SK-N-MC (cell line): ENCODE measurements around the gene KLHL29.

Source experiments
- DNase-seq: peaks from one replicate; pipeline ENCODE4 v3.0.0-alpha.2; 2011; ENCODE audit warnings: low read depth, low spot score
- H3K27ac ChIP-seq: fragments of 200-600 bp; sonication (generic); 2 replicates; pipeline ENCODE4 v1.5.1; 2016; ENCODE audit warnings: mixed run types
- H3K36me3 ChIP-seq: fragments of 200-600 bp; sonication (generic); 2 replicates; pipeline ENCODE4 v1.6.1; 2017; ENCODE audit warnings: antibody characterized with exemption, low read length, mixed read lengths; ENCODE audit not compliant: insufficient read depth
- H3K4me3 ChIP-seq: fragments of 200-600 bp; sonication (generic); 2 replicates; pipeline ENCODE4 v1.5.1; 2016
- H3K9ac ChIP-seq: fragments of 200-600 bp; sonication (generic); 2 replicates; pipeline ENCODE4 v1.8.0; 2017; ENCODE audit warnings: mixed run types, mixed read lengths; ENCODE audit not compliant: insufficient read length
- H3K9me3 ChIP-seq: fragments of 200-600 bp; sonication (generic); 2 replicates; pipeline ENCODE4 v1.6.1; 2017; ENCODE audit warnings: low read depth, mild to moderate bottlenecking, antibody characterized with exemption, low read length, moderate library complexity, mixed read lengths
- EZH2 ChIP-seq: fragments of 200-600 bp; sonication (generic); IDR thresholded peaks from one replicate; pipeline ENCODE4 v1.6.1; 2017; ENCODE audit warnings: antibody characterized with exemption
- FOXP2 ChIP-seq: optimal IDR thresholded peaks from 2 replicates; pipeline ENCODE3; 2011; ENCODE audit warnings: mild to moderate bottlenecking, moderate library complexity; ENCODE audit not compliant: insufficient read depth; ENCODE audit errors: extremely low read length, control extremely low read depth
- POLR2AphosphoS5 ChIP-seq: IDR thresholded peaks from 2 replicates; pipeline ENCODE4 v1.6.1; 2012; ENCODE audit warnings: mild to moderate bottlenecking, low read depth, low read length, borderline replicate concordance

The KLHL29 gene

DNA sequence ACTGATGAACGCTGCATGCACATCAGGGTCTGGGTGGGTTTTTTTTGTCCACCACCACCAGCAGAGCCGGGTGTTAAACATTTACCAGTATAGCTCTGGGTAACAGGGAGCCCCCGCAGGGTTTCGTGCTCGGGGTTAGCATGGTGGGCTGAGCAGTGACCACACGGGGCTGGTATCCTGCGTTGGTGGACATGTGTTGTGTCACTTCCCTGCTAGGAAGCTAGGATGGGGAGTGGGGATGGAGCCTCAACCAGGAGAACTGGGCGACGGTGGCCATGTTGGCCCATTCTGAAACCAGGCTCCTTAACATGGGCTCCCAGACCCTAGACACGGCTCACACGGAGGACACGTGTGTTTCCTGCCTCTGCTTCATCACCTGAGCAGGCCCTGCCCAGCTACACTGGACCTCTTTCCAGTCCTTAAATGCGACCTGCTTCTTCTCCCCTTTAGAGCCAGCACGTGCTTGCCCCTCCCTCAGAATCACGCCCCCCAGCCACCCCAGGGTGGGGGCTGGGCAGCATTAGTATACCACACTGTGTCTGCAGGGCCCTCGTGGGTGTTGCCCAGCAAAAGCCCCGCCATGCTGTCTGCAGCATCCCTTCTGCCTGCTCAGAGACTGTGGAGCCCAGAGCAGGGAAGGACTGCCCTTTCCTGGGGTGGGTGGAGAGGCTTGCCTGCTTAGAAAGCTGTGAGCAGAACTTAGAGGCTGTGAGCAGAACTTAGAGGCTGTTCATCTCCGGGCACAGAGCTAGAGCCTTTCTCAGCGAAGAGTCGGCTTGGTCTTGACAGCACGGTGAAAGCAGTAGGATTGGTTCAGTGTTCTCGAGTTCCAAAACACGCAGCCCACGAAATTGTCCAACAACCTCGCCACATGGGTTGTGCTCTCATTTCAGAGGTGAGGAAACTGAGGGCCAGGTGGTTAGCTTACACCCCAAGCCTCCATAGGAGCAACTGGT lies 142.1 kb downstream of the KLHL29 start:
- Histone ChIP-seq H3K36me3 (no peaks in the 10 kb centered on the region), H3K9ac (no peak overlapping the region), H3K4me3 (no peak overlapping the region), H3K9me3 (no peaks in the 10 kb centered on the region), H3K27ac (no peak overlapping the region)
- TF ChIP-seq EZH2 (no peak), FOXP2 (no peak), POLR2AphosphoS5 (no peak)
- no peak for DNase-seq

- H3K27ac ChIP-seq, result no peak overlapping the region
- no peak for DNase-seq
- H3K9ac ChIP-seq, result no peak overlapping the region
- no peak overlapping the region for H3K4me3 ChIP-seq
- TF ChIP-seq EZH2, result no peak
- no peak for TF ChIP-seq POLR2AphosphoS5
- TF ChIP-seq FOXP2, result no peak
- H3K9me3 ChIP-seq, result no peaks in the 10 kb centered on the region
- no peaks in the 10 kb centered on the region for H3K36me3 ChIP-seq
Measured at GRCh38 chr2:23528171-23528570, 143.2 kb downstream of the KLHL29 start.

- TF ChIP-seq EZH2 (no peak), FOXP2 (no peak), POLR2AphosphoS5 (no peak)
- no peak overlapping the region for H3K4me3 ChIP-seq
- no peaks in the 10 kb centered on the region for H3K36me3 ChIP-seq
- no peak overlapping the region for H3K9ac ChIP-seq
- H3K9me3 ChIP-seq, result no peaks in the 10 kb centered on the region
- H3K27ac ChIP-seq, result no peak overlapping the region
- no peak for DNase-seq
Measured at GRCh38 chr2:23528690-23529089, 143.7 kb downstream of the KLHL29 start.

GRCh38 chr2:23529659-23530058 lies 144.7 kb downstream of the KLHL29 start:
- DNase-seq, result no peak
- Histone ChIP-seq H3K9ac (no peak overlapping the region), H3K27ac (no peak overlapping the region), H3K9me3 (no peaks in the 10 kb centered on the region), H3K4me3 (no peak overlapping the region), H3K36me3 (no peaks in the 10 kb centered on the region)
- TF ChIP-seq FOXP2 (no peak), POLR2AphosphoS5 (no peak), EZH2 (no peak)

- H3K27ac ChIP-seq, result no peak overlapping the region
- DNase-seq, result no peak
Measured at GRCh38 chr2:23530206-23530908, 145.4 kb downstream of the KLHL29 start.

DNA sequence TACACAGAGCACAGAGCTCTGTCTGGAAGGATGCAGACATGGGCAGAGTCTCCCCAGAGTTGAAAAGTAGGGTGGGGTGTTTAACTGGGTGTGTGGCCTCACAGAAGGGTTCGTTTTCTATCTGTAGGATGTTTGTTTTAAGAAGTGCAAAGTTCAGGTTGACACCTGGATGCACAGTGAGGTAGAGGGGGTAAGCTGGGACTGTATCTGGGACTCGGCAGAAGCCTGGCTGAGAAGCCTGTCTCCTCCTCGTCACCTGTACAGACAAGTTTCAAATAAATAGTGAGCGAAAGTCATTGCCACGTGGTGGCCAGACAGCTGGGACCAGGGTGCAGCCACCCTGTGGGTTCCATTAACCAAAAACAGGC lies 145.9 kb downstream of the KLHL29 start:
- Histone ChIP-seq H3K27ac (no peak overlapping the region), H3K9ac (no peak overlapping the region), H3K4me3 (no peak overlapping the region), H3K9me3 (no peaks in the 10 kb centered on the region), H3K36me3 (no peaks in the 10 kb centered on the region)
- DNase-seq, result no peak
- no peak for TF ChIP-seq EZH2
- no peak for TF ChIP-seq POLR2AphosphoS5
- TF ChIP-seq FOXP2, result no peak

More at GRCh38 chr2:23530206-23530908, 145.4 kb downstream of the KLHL29 start:
- Histone ChIP-seq H3K4me3 (no peak overlapping the region), H3K36me3 (no peaks in the 10 kb centered on the region), H3K9me3 (no peaks in the 10 kb centered on the region), H3K9ac (no peak overlapping the region)
- no peak for TF ChIP-seq EZH2
- TF ChIP-seq FOXP2, result no peak
- TF ChIP-seq POLR2AphosphoS5, result no peak

- H3K9ac ChIP-seq, result no peak overlapping the region
- no peak overlapping the region for H3K27ac ChIP-seq
- no peaks in the 10 kb centered on the region for H3K9me3 ChIP-seq
- H3K4me3 ChIP-seq, result no peak overlapping the region
- DNase-seq, result no peak
- no peaks in the 10 kb centered on the region for H3K36me3 ChIP-seq
- TF ChIP-seq POLR2AphosphoS5 (no peak), EZH2 (no peak), FOXP2 (no peak)
Measured at GRCh38 chr2:23531280-23531679, 146.3 kb downstream of the KLHL29 start.

GRCh38 chr2:23531881-23532280 lies 146.9 kb downstream of the KLHL29 start:
- TF ChIP-seq EZH2, result no peak
- no peak for TF ChIP-seq FOXP2
- TF ChIP-seq POLR2AphosphoS5, result no peak
- no peak overlapping the region for H3K9ac ChIP-seq

More at GRCh38 chr2:23531881-23532280, 146.9 kb downstream of the KLHL29 start:
- Histone ChIP-seq H3K9me3 (no peaks in the 10 kb centered on the region), H3K36me3 (no peaks in the 10 kb centered on the region), H3K4me3 (peak overlapping the region; percentile 71), H3K27ac (peak overlapping the region; percentile 73; the same call in 1 of the 2 replicates)
- DNase-seq, result no peak
